Epithelial cell of esophagus (primary cell): ENCODE measurements around the gene METTL16.

ENCODE experiments used
- DNase-seq: peaks from one replicate; pipeline ENCODE4 v3.0.0; 2010; ENCODE audit warnings: low read depth
- H3K4me3 ChIP-seq: 2 replicates; pipeline ENCODE4 v1.5.1; 2011; ENCODE audit warnings: mild to moderate bottlenecking, low read length, control low read depth
- TF ChIP-seq, protein P1 (sequence below): IDR thresholded peaks from 2 replicates; pipeline ENCODE4 v1.5.1; 2011; ENCODE audit warnings: low read depth, mild to moderate bottlenecking, low read length, control low read depth, inconsistent platforms; ENCODE audit not compliant: insufficient read depth; ENCODE audit errors: missing control alignments

The METTL16 gene

DNA sequence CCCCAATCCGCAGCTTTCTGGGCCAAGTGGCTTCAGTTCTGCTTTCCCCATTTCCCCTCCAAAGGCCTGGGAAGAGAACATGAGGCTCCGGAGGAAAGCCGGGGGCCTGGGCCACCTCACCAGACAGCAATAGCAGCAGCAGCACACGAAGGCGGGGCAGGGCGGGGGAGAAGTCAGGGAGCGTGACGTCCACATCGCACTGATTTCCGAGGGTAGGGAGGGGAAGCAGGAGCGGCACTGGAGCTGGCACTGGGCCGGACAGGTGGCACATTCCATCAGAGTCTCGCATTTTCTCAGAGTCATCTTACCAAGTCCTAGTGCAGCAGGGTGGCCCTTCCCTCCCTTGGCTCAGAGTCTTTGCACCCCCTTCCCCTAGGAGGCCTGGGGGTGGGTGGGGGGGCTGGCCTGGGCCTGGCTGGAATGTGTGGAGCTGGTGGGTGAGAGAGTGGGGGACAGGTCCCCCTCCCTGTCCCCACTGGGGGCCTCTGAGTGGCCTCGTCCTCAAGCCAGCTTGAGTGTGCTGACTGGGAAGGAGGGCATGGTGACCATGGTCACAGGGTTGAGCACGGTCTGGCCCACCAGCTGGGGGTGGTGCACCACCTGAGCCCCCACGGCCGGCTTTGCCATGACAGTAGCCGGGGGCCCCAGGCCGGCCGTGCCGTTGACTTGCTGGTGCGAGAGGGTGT is 125.1 kb downstream of the METTL16 start:
- H3K4me3 ChIP-seq = no peak overlapping the region
- TF ChIP-seq, protein P1, sequence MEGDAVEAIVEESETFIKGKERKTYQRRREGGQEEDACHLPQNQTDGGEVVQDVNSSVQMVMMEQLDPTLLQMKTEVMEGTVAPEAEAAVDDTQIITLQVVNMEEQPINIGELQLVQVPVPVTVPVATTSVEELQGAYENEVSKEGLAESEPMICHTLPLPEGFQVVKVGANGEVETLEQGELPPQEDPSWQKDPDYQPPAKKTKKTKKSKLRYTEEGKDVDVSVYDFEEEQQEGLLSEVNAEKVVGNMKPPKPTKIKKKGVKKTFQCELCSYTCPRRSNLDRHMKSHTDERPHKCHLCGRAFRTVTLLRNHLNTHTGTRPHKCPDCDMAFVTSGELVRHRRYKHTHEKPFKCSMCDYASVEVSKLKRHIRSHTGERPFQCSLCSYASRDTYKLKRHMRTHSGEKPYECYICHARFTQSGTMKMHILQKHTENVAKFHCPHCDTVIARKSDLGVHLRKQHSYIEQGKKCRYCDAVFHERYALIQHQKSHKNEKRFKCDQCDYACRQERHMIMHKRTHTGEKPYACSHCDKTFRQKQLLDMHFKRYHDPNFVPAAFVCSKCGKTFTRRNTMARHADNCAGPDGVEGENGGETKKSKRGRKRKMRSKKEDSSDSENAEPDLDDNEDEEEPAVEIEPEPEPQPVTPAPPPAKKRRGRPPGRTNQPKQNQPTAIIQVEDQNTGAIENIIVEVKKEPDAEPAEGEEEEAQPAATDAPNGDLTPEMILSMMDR = no peak
- peak; percentile 58 for DNase-seq

DNA sequence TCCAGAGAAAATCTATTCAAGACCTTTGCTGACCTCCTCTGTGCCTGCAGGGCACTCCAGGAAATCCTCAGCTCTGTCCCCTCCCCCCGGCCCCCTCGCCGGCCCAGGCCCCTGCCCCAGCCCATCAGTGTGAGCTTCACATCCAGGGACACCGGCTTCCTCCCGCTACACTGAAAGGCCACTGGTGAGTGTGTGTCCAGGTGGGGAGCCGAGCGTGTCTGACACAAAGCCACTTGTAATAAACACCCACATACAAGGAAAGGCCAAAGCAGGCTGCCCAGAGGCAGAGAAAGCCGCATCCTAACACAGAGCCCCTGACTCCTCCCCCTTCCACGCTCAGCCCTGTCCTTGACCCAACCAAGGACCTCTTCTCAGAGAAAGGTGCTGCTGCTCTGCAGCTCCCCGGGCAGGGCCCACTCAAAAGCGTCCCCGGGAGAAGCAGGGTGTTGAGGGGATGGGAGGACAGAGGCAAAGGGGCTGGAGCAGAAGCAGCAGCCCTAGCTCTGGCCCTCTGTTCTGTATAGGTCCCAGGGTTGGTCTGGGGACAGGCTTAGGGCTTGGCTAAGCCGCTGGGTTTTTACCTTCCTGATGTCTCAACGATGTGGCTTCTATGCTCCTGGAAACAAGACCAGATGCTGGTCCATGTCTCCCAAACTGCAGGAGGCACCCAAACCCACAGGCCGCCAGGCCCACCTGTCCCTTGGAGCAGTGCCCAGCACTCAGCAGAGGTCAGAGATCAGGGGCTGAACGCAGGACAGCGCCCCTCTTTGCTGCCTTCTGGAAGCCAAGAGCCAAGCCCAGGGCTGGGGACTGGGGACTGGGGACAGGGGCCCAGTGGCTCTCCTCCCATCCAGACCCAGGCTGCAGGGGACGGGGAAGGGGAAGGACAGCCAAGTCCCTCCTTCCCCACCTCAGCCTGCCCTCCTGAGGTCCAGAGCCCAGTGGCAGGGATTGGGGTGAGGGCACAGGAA is 126.2 kb downstream of the METTL16 start:
- no peak for DNase-seq
- H3K4me3 ChIP-seq = no peak overlapping the region
- TF ChIP-seq, protein P1 = no peak

DNA sequence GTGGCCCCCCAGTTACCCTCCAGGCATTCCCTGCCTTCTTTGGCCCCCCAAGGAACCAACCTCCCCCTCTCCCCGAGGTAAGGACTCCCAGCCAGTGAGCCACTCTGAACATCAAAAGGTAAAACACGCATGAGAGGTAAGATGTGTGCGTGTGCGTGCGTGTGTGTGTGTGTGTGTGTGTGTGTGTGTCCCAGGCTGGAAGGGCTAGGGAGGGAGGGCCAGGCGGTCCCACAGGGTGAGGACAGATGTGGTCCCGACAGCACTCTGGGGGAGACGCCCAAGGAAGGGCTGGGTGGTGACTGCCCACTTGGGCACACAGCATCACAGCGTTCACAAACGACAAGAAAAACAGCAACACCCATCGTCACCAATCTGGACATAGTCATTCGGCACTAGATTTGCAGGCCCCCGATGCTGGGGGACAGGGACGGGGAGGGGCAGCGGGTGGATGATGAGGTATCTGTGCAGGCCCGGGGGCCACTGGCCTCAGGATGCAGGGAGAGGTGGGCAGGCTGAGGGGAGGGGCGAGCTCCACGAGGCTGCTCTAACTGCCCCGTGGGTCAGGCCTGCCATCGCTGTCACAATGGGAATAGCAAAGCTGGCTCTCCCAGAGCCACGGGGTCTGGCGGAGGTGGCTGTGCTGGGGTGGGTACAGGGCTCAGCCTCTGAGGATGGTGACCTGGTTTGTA is 127.1 kb downstream of the METTL16 start:
- TF ChIP-seq, protein P1 = no peak
- no peak overlapping the region for H3K4me3 ChIP-seq
- DNase-seq = no peak

DNA sequence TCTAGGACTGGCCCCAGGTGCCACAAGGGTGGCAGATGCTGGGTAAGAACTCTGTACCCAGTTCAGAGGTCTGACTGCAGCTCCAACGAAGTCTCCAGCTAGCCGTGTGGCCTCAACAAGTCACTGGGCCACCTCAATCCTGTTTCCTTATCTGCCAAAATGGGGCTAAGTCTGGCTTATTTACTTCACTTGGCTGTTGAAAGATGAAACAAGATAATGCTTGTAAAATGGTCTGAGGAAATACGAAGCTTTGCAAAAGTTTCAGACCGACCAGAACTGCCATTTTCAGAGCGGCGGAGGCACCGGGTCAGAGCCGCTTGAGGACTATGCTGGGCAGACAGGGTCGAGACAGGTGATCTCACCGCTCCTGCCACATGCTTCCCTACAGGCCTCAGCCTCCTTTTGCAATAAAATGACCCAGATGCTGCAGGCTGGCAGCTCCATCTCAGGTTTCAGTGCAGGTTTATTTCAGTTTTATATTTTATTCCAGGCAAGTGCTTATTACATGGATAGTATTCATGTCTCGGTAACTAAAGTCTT is 128.0 kb downstream of the METTL16 start:
- TF ChIP-seq, protein P1 = no peak
- no peak overlapping the region for H3K4me3 ChIP-seq
- no peak for DNase-seq

DNA sequence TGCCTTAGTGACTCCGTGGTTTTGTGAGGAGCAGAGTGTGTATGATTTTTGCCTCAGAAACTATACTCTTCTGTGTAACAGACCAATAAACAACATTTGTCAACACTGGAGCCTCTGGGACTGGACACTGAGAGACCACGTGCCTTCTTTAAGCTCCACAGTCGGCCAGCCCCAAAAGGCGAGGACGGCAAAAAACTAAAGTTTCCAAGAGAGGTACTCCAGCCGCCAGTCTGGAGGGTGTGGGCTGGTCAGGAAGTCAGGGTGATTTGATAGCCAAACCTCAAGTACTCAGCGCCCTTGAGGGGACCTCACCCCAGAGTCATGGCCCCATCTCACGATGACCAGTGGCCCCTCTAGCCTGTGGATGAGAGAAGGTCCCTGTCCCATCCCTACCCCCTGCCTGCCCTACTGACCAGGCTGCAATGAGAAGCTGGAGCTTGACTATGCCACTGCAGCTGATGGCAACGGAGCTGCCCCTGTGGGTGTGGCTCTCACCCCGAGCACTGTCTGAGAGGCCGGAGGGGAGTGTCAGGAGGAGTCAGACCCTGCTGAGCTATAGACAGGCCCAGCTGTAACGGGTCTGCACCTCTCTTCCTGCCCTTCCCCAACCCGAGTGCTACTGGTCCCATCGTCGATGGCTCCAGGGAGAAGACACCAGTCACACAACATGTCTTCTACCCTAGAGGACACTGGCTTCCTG is 130.6 kb downstream of the METTL16 start:
- TF ChIP-seq, protein P1 = no peak
- no peak overlapping the region for H3K4me3 ChIP-seq
- no peak for DNase-seq

DNA sequence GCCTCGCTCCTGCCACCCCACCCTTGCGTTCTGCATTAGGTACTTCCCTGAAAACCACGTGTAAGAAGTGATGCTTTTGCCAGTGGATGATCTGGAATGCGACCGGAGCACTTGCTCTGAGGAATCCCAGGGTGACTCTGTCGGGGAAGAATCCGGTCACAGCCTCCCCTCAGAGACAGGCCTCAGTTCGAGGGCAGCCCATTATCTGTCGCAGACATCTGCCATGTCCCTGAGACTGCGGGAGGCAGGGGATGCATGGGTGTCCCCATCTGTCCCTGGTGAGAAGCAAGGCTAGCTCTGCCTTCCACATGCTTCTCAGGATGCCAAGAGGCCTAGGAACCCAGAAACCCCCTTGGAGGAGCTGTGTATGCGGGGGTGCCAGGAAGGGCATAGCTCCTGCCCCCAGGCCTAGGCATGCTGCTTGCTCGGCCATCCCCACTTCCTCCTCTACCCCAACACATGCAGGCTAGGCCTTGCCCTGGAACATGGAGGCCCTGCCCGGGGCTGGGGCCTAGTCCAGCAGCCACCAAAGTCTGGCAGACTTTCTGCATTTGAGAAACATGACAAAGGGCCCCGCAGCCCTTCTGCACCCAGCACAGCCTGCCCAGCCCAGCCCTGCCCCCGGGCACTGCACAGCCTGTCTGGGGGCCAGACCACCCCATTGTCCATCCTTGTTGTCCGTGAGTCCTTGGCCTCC is 131.3 kb downstream of the METTL16 start:
- no peak for DNase-seq
- no peak overlapping the region for H3K4me3 ChIP-seq
- TF ChIP-seq, protein P1 = no peak
